ENCODE measurements around the gene AP2A2.
A peak's percentile ranks its signal among the peaks of the same experiment; 100 is the strongest.

DNA sequence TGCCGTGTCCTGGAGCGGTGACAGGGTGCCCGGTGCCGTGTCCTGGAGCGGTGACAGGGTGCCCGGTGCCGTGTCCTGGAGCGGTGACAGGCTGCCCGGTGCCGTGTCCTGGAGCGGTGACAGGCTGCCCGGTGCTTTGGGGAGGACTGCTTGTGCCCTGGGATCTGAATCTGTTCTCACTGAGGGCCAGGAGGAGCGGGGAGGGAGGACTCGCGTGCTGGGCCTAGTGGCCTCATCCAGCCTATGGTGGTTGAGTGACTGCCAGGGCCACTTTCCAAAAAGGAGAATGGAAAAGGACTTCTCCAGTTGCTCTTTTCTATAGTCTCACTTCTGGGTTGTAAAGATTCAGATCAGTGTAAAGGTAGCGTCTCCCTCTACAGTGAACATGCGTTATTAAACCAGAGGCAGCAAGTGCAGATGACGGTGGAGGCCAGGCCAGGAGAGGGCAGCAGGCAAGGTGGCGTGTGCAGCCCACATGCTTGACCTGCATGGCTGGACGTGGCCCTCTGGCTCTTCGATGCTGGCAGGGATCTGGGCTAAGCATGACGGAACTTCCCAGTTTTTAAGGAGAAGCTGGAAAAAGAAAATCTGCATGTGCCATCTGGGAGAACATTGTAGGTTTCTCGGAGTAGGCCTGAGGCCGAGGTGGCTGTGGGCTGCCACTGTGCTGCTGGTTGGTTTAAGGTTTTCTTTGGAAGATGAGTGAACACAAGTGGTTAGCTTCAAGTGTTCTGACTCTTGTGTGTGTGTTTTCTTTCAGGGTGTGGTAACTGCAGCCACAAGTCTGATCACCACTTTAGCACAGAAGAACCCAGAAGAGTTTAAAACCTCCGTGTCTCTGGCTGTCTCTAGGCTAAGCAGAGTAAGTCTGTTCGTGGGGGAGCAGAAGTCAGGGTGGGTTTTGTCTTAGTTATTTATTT lies 55.0 kb downstream of the AP2A2 start:
- TF ChIP-seq, protein P1, sequence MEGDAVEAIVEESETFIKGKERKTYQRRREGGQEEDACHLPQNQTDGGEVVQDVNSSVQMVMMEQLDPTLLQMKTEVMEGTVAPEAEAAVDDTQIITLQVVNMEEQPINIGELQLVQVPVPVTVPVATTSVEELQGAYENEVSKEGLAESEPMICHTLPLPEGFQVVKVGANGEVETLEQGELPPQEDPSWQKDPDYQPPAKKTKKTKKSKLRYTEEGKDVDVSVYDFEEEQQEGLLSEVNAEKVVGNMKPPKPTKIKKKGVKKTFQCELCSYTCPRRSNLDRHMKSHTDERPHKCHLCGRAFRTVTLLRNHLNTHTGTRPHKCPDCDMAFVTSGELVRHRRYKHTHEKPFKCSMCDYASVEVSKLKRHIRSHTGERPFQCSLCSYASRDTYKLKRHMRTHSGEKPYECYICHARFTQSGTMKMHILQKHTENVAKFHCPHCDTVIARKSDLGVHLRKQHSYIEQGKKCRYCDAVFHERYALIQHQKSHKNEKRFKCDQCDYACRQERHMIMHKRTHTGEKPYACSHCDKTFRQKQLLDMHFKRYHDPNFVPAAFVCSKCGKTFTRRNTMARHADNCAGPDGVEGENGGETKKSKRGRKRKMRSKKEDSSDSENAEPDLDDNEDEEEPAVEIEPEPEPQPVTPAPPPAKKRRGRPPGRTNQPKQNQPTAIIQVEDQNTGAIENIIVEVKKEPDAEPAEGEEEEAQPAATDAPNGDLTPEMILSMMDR (IDR thresholded peaks at IDR 0.05), result no peak
- TF ChIP-seq POLR2AphosphoS5 (IDR thresholded peaks at IDR 0.05) (peak; percentile 16), POLR2A (IDR thresholded peaks at IDR 0.05) (no peak)

All from prostate gland (tissue), 2 donors.